ENCODE measurements around the gene MMP14.

DNA sequence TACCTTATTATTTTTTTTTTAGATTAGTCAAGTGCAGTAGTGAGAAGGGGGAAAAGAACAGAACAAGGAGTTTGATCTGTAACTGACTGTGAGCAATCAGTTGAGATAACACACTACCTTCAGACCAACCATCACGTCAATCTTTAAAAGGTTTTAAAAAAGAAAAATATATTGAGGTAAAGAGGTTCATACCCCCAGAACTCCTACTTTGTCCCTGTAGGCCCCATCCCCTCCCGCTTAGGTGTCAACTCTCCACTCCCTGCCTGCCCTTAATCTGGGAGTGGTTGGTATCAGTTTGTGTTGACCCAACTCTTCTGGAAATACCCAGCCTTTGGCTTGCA is 16.2 kb downstream of the MMP14 start:
- TF ChIP-seq, protein P1, sequence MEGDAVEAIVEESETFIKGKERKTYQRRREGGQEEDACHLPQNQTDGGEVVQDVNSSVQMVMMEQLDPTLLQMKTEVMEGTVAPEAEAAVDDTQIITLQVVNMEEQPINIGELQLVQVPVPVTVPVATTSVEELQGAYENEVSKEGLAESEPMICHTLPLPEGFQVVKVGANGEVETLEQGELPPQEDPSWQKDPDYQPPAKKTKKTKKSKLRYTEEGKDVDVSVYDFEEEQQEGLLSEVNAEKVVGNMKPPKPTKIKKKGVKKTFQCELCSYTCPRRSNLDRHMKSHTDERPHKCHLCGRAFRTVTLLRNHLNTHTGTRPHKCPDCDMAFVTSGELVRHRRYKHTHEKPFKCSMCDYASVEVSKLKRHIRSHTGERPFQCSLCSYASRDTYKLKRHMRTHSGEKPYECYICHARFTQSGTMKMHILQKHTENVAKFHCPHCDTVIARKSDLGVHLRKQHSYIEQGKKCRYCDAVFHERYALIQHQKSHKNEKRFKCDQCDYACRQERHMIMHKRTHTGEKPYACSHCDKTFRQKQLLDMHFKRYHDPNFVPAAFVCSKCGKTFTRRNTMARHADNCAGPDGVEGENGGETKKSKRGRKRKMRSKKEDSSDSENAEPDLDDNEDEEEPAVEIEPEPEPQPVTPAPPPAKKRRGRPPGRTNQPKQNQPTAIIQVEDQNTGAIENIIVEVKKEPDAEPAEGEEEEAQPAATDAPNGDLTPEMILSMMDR (IDR thresholded peaks at IDR 0.05; ENCODE audit: low read length), result no peak
- no peak for TF ChIP-seq EZH2 (optimal IDR thresholded peaks at IDR 0.05; ENCODE audit: low read depth, low read length)

Measured in MM.1S (cell line).